ENCODE data around the gene SLC46A2.

- no peak for TF ChIP-seq TCF12 (IDR thresholded peaks at IDR 0.05; ENCODE audit: low read depth, low read length)
- no peak for TF ChIP-seq POU5F1 (IDR thresholded peaks at IDR 0.05; ENCODE audit: low read depth, low read length)
Observed at GRCh38 chr9:112905084-112905483, 14.4 kb upstream of the SLC46A2 start.
